HTERT RPE-1 (cell line): ENCODE results near the gene C1orf116.

Experiments
- in situ Hi-C: fragments of 300-500 bp; cut with MboI; formaldehyde crosslinking; loops from 4 replicates; pipeline ENCODE4 v1.14.3; 2020; ENCODE audit warnings: low sequenced_read_pairs

The C1orf116 gene

GRCh38 chr1:207020709-207021107 lies 11.8 kb downstream of the C1orf116 start:
- in situ Hi-C loops = no loop called here

GRCh38 chr1:207020065-207020708 lies 12.4 kb downstream of the C1orf116 start:
- in situ Hi-C loops = no loop called here

GRCh38 chr1:207019661-207020060 lies 12.9 kb downstream of the C1orf116 start:
- in situ Hi-C loops = no loop called here

GRCh38 chr1:207019161-207019560 lies 13.4 kb downstream of the C1orf116 start:
- in situ Hi-C loops = no loop called here

GRCh38 chr1:207018707-207019106 lies 13.8 kb downstream of the C1orf116 start:
- in situ Hi-C loops = no loop called here

- in situ Hi-C loops = no loop called here
These were observed 14.7 kb downstream of the C1orf116 start for GRCh38 chr1:207017615-207018559.

GRCh38 chr1:207015791-207016190 lies 16.8 kb downstream of the C1orf116 start:
- in situ Hi-C loops = no loop called here

- in situ Hi-C loops = no loop called here
These were observed 17.8 kb downstream of the C1orf116 start for GRCh38 chr1:207014728-207015127.

GRCh38 chr1:207013321-207014085 lies 19.1 kb downstream of the C1orf116 start:
- in situ Hi-C loops = no loop called here

GRCh38 chr1:207010726-207011125 lies 21.8 kb downstream of the C1orf116 start:
- in situ Hi-C loops = no loop called here

- in situ Hi-C loops = no loop called here
These were observed 22.6 kb downstream of the C1orf116 start for GRCh38 chr1:207009945-207010344.

GRCh38 chr1:207009182-207009850 lies 23.2 kb downstream of the C1orf116 start:
- in situ Hi-C loops = no loop called here

GRCh38 chr1:207007352-207008033 lies 25.1 kb downstream of the C1orf116 start:
- in situ Hi-C loops = no loop called here

GRCh38 chr1:207006914-207007313 lies 25.6 kb downstream of the C1orf116 start:
- in situ Hi-C loops = no loop called here

GRCh38 chr1:207006083-207006482 lies 26.5 kb downstream of the C1orf116 start:
- in situ Hi-C loops = no loop called here

GRCh38 chr1:207004931-207005830 lies 27.4 kb downstream of the C1orf116 start:
- in situ Hi-C loops = no loop called here

GRCh38 chr1:207003210-207003609 lies 29.3 kb downstream of the C1orf116 start:
- in situ Hi-C loops = no loop called here

GRCh38 chr1:207002724-207003146 lies 29.8 kb downstream of the C1orf116 start:
- in situ Hi-C loops = no loop called here
